Measurements from ENCODE around the gene UBE4A.

Gene UBE4A

DNA sequence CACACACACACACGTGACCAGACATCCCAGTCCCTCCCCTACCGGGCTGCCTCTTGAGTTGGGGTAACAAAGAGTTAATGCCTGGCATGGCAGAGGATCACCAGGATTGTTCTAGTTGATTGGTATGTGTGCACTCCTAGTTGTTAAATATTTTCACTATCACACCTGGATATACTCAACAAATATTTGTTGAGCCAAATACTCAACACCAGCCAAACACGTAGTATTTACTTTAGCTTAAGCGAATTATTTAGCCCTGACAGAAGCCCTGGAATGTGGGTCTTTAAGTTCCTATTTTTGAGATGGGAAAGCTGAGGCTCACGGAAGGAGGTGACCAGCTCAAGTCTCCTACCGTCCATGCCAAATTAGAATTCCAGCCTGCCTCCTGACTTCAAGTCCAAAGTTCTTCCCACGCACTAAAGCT, 44.4 kb upstream of the UBE4A start:
- H3K4me3 ChIP-seq (ENCODE audit: low read depth, low read length), result no peak overlapping the region
- no peak for DNase-seq (ENCODE audit: low read depth)
- TF ChIP-seq, protein P1, sequence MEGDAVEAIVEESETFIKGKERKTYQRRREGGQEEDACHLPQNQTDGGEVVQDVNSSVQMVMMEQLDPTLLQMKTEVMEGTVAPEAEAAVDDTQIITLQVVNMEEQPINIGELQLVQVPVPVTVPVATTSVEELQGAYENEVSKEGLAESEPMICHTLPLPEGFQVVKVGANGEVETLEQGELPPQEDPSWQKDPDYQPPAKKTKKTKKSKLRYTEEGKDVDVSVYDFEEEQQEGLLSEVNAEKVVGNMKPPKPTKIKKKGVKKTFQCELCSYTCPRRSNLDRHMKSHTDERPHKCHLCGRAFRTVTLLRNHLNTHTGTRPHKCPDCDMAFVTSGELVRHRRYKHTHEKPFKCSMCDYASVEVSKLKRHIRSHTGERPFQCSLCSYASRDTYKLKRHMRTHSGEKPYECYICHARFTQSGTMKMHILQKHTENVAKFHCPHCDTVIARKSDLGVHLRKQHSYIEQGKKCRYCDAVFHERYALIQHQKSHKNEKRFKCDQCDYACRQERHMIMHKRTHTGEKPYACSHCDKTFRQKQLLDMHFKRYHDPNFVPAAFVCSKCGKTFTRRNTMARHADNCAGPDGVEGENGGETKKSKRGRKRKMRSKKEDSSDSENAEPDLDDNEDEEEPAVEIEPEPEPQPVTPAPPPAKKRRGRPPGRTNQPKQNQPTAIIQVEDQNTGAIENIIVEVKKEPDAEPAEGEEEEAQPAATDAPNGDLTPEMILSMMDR (IDR thresholded peaks at IDR 0.05; ENCODE audit: low read depth, low read length, missing control alignments), result no peak

DNA sequence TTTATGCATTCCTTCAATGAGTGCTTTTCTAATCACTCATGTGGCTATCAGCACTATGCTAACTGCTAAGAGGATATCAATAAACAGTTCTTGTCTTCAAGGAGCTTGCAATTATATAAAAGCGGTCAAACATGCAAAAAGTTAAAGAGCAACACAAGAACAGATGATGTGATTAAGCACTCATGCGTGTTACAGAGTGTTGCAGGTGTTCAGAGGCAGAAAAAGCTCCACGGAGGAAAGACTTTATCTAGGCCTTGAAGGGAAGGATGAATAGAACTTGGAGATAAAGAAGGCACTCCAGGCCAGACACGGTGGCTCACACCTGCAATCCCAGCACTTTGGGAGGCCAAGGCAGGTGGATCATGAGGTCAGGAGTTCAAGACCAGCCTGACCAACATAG, 41.3 kb upstream of the UBE4A start:
- no peak overlapping the region for H3K4me3 ChIP-seq (ENCODE audit: low read depth, low read length)
- TF ChIP-seq, protein P1 (IDR thresholded peaks at IDR 0.05; ENCODE audit: low read depth, low read length, missing control alignments), result no peak
- DNase-seq (ENCODE audit: low read depth), result no peak

DNA sequence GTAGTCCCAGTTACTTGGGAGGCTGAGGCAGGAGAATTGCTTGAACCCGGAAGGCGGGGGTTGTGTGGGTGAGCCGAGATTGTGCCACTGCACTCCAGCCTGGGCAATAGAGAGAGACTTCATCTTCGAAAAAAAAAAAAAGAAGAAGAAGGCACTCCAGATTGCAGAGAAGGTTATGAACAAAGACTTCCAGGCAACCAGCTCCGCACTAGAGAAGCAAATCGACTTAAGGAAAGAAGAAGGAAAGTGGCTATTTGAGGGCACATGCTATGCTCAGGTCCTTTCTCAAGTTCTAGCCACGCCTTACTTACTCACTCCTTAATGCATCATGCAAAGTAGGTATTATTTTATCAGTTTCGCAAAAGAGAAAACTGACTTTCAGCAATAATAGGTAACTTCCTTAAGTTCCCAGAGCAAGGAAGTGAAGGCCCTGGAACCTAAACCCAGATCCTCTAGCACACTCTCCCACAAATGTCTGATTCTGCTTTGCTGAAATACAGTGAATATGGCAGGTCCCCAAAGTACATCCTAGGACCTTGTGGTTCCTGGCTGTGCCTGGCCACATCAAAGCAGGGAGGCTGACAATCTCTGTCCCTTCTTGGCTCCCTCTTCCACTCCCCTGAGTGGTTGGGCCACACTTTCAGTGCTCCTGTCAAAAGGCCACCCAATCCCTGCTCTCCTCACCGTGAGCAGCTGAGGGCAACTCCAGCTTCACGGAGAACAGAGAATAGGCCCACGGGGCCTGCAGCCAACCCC, 40.6 kb upstream of the UBE4A start:
- H3K4me3 ChIP-seq (ENCODE audit: low read depth, low read length), result no peak overlapping the region
- no peak for DNase-seq (ENCODE audit: low read depth)
- TF ChIP-seq, protein P1 (IDR thresholded peaks at IDR 0.05; ENCODE audit: low read depth, low read length, missing control alignments), result no peak

DNA sequence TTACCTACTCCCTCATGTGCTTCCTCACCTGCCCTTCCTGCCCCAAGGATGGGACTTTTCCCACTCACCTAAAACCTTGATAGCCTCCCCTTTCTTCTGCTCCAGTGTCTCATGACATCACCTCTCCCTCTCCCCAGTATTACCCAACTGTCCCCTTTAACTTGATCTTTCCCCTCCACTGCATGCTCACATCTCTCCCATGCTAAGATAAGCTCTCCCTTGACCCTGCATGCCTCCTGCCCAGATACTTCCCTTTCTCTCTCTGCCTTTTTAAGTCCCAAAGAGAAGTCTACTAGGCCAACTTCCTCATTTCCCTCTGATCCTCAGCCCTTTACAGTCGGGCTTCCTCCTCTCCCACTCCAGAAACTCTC, 40.1 kb upstream of the UBE4A start:
- H3K4me3 ChIP-seq (ENCODE audit: low read depth, low read length), result no peak overlapping the region
- no peak for DNase-seq (ENCODE audit: low read depth)
- TF ChIP-seq, protein P1 (IDR thresholded peaks at IDR 0.05; ENCODE audit: low read depth, low read length, missing control alignments), result no peak

DNA sequence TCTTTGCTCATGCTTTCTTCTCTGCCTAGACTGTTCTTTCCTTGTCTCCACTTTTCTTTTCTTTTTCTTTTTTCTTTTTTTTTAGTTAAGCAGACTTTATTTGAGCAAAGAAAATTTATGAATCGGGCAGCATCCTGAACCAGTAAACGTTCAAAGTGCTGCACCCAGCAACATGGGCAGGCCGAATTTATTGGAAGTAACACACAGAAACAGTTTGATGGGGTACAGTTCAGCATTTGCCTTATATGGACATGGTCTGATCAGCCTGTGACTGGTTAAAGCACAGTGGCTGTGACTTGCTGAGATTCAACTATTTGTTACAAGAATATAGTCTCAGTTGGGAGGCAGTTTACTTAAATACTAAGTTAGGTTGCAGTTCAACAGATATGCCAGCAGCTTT, 38.9 kb upstream of the UBE4A start:
- DNase-seq (ENCODE audit: low read depth), result no peak
- H3K4me3 ChIP-seq (ENCODE audit: low read depth, low read length), result no peak overlapping the region
- TF ChIP-seq, protein P1 (IDR thresholded peaks at IDR 0.05; ENCODE audit: low read depth, low read length, missing control alignments), result no peak

DNA sequence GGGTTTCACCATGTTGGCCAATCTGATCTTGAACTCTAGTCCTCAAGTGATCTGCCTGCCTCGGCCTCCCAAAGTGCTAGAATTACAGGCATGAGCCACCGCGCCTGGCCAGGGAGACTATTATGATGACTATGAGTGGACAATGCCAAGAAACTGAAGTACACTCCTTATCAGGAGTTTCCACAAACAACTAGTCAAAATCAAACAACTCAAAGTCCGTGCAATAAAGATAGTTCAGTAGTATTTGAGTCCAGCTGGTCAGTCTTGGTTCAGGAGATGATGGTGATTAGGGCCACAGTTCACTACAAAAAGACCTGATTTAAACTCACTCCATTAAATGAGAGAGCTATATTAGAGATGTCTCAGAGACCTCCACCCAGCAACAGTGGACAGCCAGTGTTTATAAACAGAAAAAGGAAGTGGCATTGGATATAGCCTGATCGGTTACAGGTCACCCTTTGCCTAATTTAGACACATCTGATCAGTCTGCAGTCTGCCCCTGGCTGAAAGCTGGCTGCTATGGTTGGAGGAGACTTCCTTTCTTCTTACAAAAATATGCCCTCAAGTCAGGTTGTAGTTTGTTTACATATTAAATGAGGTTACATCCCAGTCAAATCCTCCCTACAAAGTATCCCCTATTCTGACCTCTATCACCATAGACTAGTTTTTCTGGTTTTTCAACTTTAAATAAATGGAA, 37.9 kb upstream of the UBE4A start:
- H3K4me3 ChIP-seq (ENCODE audit: low read depth, low read length), result no peak overlapping the region
- TF ChIP-seq, protein P1 (IDR thresholded peaks at IDR 0.05; ENCODE audit: low read depth, low read length, missing control alignments), result no peak
- DNase-seq (ENCODE audit: low read depth), result no peak

All from GM12864 (cell line).